ENCODE data around the gene SLC29A3. TPM values are rescaled to one million over a fixed set of nuclear protein-coding genes. Genes with fewer than 3 reads are reported as not detected.

The SLC29A3 gene
- total and polyA plus RNA-seq, 2 donors from 2014 or later, result 5.3 to 5.7 TPM

GRCh38 chr10:71326464-71326881, 7.4 kb downstream of the SLC29A3 start:
- no peak overlapping the region for H3K4me3 ChIP-seq (ENCODE audit: low read length in 3 of 3)
- TF ChIP-seq CTCF (IDR thresholded peaks at IDR 0.05; ENCODE audit: borderline replicate concordance, extremely low read depth, insufficient read depth), result no peak
- intact Hi-C loops (cut with DNase I), result no loop called here
- H3K27me3 ChIP-seq (ENCODE audit: control insufficient read depth, insufficient read depth, low read length), result no peaks in the 10 kb centered on the region
- H3K9me3 ChIP-seq (ENCODE audit: control insufficient read depth in 2 of 3, insufficient read depth in 1 of 3, low read length in 3 of 3), result no peaks in the 10 kb centered on the region
- peaks cover 0 to 2% (median 0%) of the 10 kb centered on the region in 3 donors for H3K4me1 ChIP-seq (ENCODE audit: control insufficient read depth in 2 of 3, insufficient read depth in 2 of 3, low read depth in 1 of 3, low read length in 3 of 3)
- no peak overlapping the region for H3K27ac ChIP-seq (ENCODE audit: low read depth in 2 of 2, low read length in 2 of 2)
- FAIRE-seq (no peak), DNase-seq (peak in 3 of 5 donors; percentile 48 to 69 (median 55))
- H3K36me3 ChIP-seq (ENCODE audit: control insufficient read depth in 2 of 3, insufficient read depth in 3 of 3, low read length in 3 of 3), result no peaks in the 10 kb centered on the region
- H3K9ac ChIP-seq (ENCODE audit: low read length in 3 of 3), result no peak overlapping the region

GRCh38 chr10:71330789-71331404, 11.8 kb downstream of the SLC29A3 start:
- Histone ChIP-seq H3K9me3 (ENCODE audit: control insufficient read depth in 2 of 3, insufficient read depth in 1 of 3, low read length in 3 of 3) (no peaks in the 10 kb centered on the region), H3K36me3 (ENCODE audit: control insufficient read depth in 2 of 3, insufficient read depth in 3 of 3, low read length in 3 of 3) (no peaks in the 10 kb centered on the region), H3K4me1 (ENCODE audit: control insufficient read depth in 2 of 3, insufficient read depth in 2 of 3, low read depth in 1 of 3, low read length in 3 of 3) (peaks cover 0 to 15% (median 5%) of the 10 kb centered on the region in 3 donors), H3K9ac (ENCODE audit: low read length in 3 of 3) (no peak overlapping the region), H3K4me3 (ENCODE audit: low read length in 3 of 3) (no peak overlapping the region), H3K27me3 (ENCODE audit: control insufficient read depth, insufficient read depth, low read length) (no peaks in the 10 kb centered on the region), H3K27ac (ENCODE audit: low read depth in 2 of 2, low read length in 2 of 2) (no peak overlapping the region)
- no peak for TF ChIP-seq CTCF (IDR thresholded peaks at IDR 0.05; ENCODE audit: borderline replicate concordance, extremely low read depth, insufficient read depth)
- intact Hi-C loops (cut with DNase I), result no loop called here
- no peak for FAIRE-seq
- no peak for DNase-seq

GRCh38 chr10:71331736-71332135, 12.7 kb downstream of the SLC29A3 start:
- no peak for FAIRE-seq

More at GRCh38 chr10:71331736-71332135, 12.7 kb downstream of the SLC29A3 start:
- H3K36me3 ChIP-seq (ENCODE audit: control insufficient read depth in 2 of 3, insufficient read depth in 3 of 3, low read length in 3 of 3), result no peaks in the 10 kb centered on the region
- no peak for DNase-seq
- no peaks in the 10 kb centered on the region for H3K9me3 ChIP-seq (ENCODE audit: control insufficient read depth in 2 of 3, insufficient read depth in 1 of 3, low read length in 3 of 3)
- H3K4me3 ChIP-seq (ENCODE audit: low read length in 3 of 3), result no peak overlapping the region
- no peak for TF ChIP-seq CTCF (IDR thresholded peaks at IDR 0.05; ENCODE audit: borderline replicate concordance, extremely low read depth, insufficient read depth)
- no peak overlapping the region for H3K27ac ChIP-seq (ENCODE audit: low read depth in 2 of 2, low read length in 2 of 2)
- H3K27me3 ChIP-seq (ENCODE audit: control insufficient read depth, insufficient read depth, low read length), result no peaks in the 10 kb centered on the region
- peaks cover 4 to 21% (median 13%) of the 10 kb centered on the region in 3 donors for H3K4me1 ChIP-seq (ENCODE audit: control insufficient read depth in 2 of 3, insufficient read depth in 2 of 3, low read depth in 1 of 3, low read length in 3 of 3)
- intact Hi-C loops (cut with DNase I), result no loop called here
- no peak overlapping the region for H3K9ac ChIP-seq (ENCODE audit: low read length in 3 of 3)
